ENCODE data around the gene FAM47C. TPM values are rescaled to one million over a fixed set of nuclear protein-coding genes. Genes with fewer than 3 reads are reported as not detected.
"Not testable (repeated sequence)": the region's sequence is repeated elsewhere in the genome, so short reads cannot be mapped to it uniquely, and the experiment has no call there.

The FAM47C gene
- total RNA-seq, 2 donors from 2014 or later, result not detected

DNA sequence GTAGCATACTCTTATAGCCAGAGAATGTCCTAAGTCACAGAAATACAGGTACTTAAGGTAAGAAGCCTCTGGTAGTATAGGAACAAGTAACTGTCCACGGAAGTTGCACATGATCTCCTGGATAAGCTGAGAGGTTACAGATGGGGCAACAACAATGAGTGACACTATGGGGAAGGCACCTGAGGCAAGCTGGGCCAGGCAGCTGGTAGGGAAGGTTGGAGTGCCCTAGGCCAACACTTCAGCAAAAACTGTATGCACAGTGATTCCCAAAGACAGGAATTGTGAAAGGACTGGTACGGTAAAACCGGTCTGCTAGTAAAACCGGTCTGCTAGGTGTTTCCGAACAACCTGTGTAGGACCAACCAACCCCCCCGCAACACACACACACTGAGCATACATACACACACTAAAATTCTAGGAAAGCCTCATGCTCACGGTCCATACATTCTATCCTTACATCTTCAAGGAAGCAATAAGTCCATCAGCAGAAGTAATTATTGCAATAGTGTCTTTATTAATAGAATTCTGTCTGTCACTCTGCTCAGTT, 28.6 kb downstream of the FAM47C start:
- peaks cover 12% of the 10 kb centered on the region for H3K9me3 Mint-ChIP-seq
- not testable (repeated sequence) for H3K36me3 ChIP-seq (ENCODE audit: control insufficient read depth, insufficient read depth, low read length); H3K36me3 Mint-ChIP-seq (ENCODE audit: low read depth); H3K27ac Mint-ChIP-seq; H3K4me1 Mint-ChIP-seq; H3K4me1 ChIP-seq (ENCODE audit: control insufficient read depth, insufficient read depth, low read length); H3K27me3 ChIP-seq (ENCODE audit: control insufficient read depth, insufficient read depth, low read length, poor library complexity, severe bottlenecking); H3K4me3 Mint-ChIP-seq; DNase-seq; H3K4me3 ChIP-seq (ENCODE audit: low read length); H3K9me3 ChIP-seq (ENCODE audit: control insufficient read depth, low read length); H3K27me3 Mint-ChIP-seq (ENCODE audit: insufficient read depth); H3K9ac ChIP-seq (ENCODE audit: extremely low read depth, low read length, poor library complexity, severe bottlenecking); H3K27ac ChIP-seq (ENCODE audit: low read depth, low read length)
- 85 to 93% methylated on average over 3 to 4 of the region's 7 CpGs for WGBS, 2 experiments (ENCODE audit: insufficient coverage in 1 of 2, insufficient read length in 1 of 2)

DNA sequence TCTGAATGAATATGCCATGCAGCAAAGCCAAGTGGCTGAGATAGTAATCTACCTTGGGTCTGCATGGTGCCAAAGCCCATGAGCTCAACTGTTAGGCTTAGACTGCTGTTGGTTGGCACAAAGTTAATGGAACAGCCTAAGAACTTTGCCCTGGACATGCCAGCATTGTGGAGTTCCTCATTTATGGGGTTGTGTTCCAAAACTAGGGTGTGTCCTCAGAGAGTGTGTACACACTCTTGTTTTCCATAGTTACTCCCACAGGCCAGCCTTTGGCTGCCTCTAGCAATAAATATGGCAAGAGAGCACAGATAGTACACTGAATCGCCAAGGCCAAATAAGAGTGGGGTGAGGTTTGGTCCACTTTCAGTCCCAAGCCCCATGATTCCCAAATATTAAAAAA, 30.6 kb downstream of the FAM47C start:
- not testable (repeated sequence) for H3K27me3 Mint-ChIP-seq (ENCODE audit: insufficient read depth); H3K4me1 Mint-ChIP-seq; H3K27ac ChIP-seq (ENCODE audit: low read depth, low read length); H3K27me3 ChIP-seq (ENCODE audit: control insufficient read depth, insufficient read depth, low read length, poor library complexity, severe bottlenecking); H3K9me3 ChIP-seq (ENCODE audit: control insufficient read depth, low read length); H3K36me3 Mint-ChIP-seq (ENCODE audit: low read depth); H3K27ac Mint-ChIP-seq; H3K4me3 ChIP-seq (ENCODE audit: low read length); H3K4me3 Mint-ChIP-seq; H3K4me1 ChIP-seq (ENCODE audit: control insufficient read depth, insufficient read depth, low read length); H3K36me3 ChIP-seq (ENCODE audit: control insufficient read depth, insufficient read depth, low read length); DNase-seq; H3K9ac ChIP-seq (ENCODE audit: extremely low read depth, low read length, poor library complexity, severe bottlenecking)
- no CpG with 5 or more reads among the region's 1 CpG for WGBS, 2 experiments (ENCODE audit: insufficient coverage in 1 of 2, insufficient read length in 1 of 2)
- H3K9me3 Mint-ChIP-seq, result peaks cover 22% of the 10 kb centered on the region

DNA sequence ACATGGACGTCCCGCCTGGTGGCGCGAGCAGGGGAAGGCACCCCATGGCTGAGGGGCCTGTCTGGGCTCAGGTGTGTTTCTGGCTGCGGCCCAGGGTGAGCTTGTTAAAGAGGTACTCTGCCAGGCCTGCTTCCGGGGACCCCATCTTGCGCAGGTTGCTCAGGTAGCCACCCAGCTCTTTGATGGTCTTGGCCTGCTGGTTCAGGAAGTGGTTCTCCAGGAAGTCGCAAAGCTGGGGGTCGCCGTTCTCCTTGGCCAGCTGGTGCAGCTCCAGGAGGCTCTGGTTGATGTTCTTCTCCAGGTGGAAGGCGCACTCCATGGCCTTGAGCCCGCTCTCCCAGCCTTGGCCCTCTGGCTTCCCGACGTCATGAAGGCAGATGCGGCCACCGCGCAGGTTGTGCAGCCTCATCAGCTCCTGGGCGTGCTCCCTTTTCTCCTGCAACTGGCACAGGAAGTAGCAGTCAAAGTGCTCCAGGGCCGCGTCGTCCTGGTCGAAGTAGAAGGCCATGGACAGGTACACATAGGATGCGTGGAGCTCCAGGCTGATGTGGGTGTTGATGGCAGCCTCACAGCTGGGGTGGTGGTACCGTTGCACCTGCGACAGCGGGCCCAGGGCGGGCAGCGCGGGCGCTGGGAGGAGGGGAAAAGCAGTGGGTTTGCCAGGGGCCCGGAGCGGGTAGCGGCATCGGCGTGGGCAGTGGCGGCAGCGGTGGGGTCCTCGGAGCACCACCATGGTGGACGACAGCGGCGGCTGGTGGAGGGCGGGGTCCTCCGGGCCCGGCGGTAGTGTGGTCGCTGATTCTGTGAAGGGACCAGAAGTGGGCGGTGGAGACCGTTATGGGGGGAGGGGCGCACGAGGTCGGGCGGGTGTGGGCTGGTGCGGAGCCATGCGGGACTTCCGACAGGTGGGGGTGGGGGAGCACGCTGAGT, 35.1 kb downstream of the FAM47C start:
- not testable (repeated sequence) for H3K9ac ChIP-seq (ENCODE audit: extremely low read depth, low read length, poor library complexity, severe bottlenecking); H3K36me3 Mint-ChIP-seq (ENCODE audit: low read depth); H3K27ac ChIP-seq (ENCODE audit: low read depth, low read length); H3K4me1 Mint-ChIP-seq; H3K9me3 ChIP-seq (ENCODE audit: control insufficient read depth, low read length); H3K27ac Mint-ChIP-seq; H3K4me3 ChIP-seq (ENCODE audit: low read length); H3K27me3 ChIP-seq (ENCODE audit: control insufficient read depth, insufficient read depth, low read length, poor library complexity, severe bottlenecking); H3K4me3 Mint-ChIP-seq; H3K4me1 ChIP-seq (ENCODE audit: control insufficient read depth, insufficient read depth, low read length); H3K27me3 Mint-ChIP-seq (ENCODE audit: insufficient read depth); DNase-seq; H3K36me3 ChIP-seq (ENCODE audit: control insufficient read depth, insufficient read depth, low read length)
- peaks cover 41% of the 10 kb centered on the region for H3K9me3 Mint-ChIP-seq
- 96% methylated on average over 44 of the region's 56 CpGs; no CpG with 5 or more reads in 1 of the 2 experiments for WGBS, 2 experiments (ENCODE audit: insufficient coverage in 1 of 2, insufficient read length in 1 of 2)

DNA sequence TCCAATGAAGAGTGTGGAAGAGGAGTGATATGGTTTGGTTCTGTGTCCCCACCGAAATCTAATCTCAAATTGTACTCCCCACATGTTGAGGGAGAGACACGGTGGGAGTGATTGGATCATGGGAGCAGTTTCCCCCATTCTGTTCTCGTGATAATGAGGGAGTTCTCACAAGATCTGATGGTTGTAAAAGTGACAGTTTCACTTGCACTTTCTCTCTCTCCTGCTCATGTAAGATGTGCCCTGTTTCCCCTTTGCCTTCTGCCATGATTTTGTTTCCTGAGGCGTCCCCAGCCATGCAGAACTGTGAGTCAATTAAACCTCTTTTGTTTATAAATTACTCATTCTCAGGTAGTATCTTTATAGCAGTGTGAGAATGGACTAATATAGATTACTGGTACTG, 39.6 kb downstream of the FAM47C start:
- peaks cover 43% of the 10 kb centered on the region for H3K9me3 Mint-ChIP-seq
- 86% methylated on average over 1 of the region's 4 CpGs; no CpG with 5 or more reads in 1 of the 2 experiments for WGBS, 2 experiments (ENCODE audit: insufficient coverage in 1 of 2, insufficient read length in 1 of 2)
- H3K4me1 ChIP-seq (ENCODE audit: control insufficient read depth, insufficient read depth, low read length), result no peaks in the 10 kb centered on the region
- H3K27me3 ChIP-seq (ENCODE audit: control insufficient read depth, insufficient read depth, low read length, poor library complexity, severe bottlenecking), result no peaks in the 10 kb centered on the region
- no peaks in the 10 kb centered on the region for H3K36me3 Mint-ChIP-seq (ENCODE audit: low read depth)
- H3K36me3 ChIP-seq (ENCODE audit: control insufficient read depth, insufficient read depth, low read length), result no peaks in the 10 kb centered on the region
- H3K27ac Mint-ChIP-seq, result no peak overlapping the region
- no peak overlapping the region for H3K4me3 ChIP-seq (ENCODE audit: low read length)
- H3K27me3 Mint-ChIP-seq (ENCODE audit: insufficient read depth), result no peaks in the 10 kb centered on the region
- H3K9me3 ChIP-seq (ENCODE audit: control insufficient read depth, low read length), result no peaks in the 10 kb centered on the region
- H3K9ac ChIP-seq (ENCODE audit: extremely low read depth, low read length, poor library complexity, severe bottlenecking), result no peak overlapping the region
- TF ChIP-seq, protein P1, sequence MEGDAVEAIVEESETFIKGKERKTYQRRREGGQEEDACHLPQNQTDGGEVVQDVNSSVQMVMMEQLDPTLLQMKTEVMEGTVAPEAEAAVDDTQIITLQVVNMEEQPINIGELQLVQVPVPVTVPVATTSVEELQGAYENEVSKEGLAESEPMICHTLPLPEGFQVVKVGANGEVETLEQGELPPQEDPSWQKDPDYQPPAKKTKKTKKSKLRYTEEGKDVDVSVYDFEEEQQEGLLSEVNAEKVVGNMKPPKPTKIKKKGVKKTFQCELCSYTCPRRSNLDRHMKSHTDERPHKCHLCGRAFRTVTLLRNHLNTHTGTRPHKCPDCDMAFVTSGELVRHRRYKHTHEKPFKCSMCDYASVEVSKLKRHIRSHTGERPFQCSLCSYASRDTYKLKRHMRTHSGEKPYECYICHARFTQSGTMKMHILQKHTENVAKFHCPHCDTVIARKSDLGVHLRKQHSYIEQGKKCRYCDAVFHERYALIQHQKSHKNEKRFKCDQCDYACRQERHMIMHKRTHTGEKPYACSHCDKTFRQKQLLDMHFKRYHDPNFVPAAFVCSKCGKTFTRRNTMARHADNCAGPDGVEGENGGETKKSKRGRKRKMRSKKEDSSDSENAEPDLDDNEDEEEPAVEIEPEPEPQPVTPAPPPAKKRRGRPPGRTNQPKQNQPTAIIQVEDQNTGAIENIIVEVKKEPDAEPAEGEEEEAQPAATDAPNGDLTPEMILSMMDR (conservative IDR thresholded peaks at IDR 0.05), result no peak
- H3K4me3 Mint-ChIP-seq, result no peak overlapping the region
- no peaks in the 10 kb centered on the region for H3K4me1 Mint-ChIP-seq
- DNase-seq, result no peak
- H3K27ac ChIP-seq (ENCODE audit: low read depth, low read length), result no peak overlapping the region

DNA sequence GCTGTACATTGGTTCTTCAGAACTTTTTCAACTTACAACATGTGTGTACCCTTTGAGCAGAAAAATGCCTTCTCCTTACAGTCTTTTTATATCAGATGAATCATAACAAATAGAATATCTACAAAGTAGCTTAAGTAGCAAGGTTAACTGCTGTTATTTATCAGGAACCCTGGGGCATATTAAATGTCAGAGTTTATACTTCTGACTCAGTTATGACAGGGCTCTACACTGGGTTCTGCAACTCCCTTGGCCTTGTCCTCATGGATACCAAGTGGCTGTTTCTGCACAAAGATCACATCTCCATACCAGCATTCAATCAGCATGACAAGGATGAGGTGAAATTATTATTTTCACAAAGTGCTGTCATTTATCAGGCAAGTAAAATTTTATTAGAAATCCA, 49.4 kb downstream of the FAM47C start:
- H3K4me3 ChIP-seq (ENCODE audit: low read length); H3K27me3 ChIP-seq (ENCODE audit: control insufficient read depth, insufficient read depth, low read length, poor library complexity, severe bottlenecking); H3K36me3 Mint-ChIP-seq (ENCODE audit: low read depth); H3K9me3 ChIP-seq (ENCODE audit: control insufficient read depth, low read length); H3K27ac Mint-ChIP-seq; H3K27me3 Mint-ChIP-seq (ENCODE audit: insufficient read depth); H3K9ac ChIP-seq (ENCODE audit: extremely low read depth, low read length, poor library complexity, severe bottlenecking); DNase-seq; H3K4me1 ChIP-seq (ENCODE audit: control insufficient read depth, insufficient read depth, low read length); H3K27ac ChIP-seq (ENCODE audit: low read depth, low read length); H3K4me3 Mint-ChIP-seq; H3K4me1 Mint-ChIP-seq; H3K36me3 ChIP-seq (ENCODE audit: control insufficient read depth, insufficient read depth, low read length): not testable (repeated sequence)
- H3K9me3 Mint-ChIP-seq, result peaks cover 22% of the 10 kb centered on the region

All from endodermal cell (in vitro differentiated cells).